Ishikawa (cell line): Measurements from ENCODE around the gene DYRK1A.

ENCODE experiments used
- CEBPB ChIP-seq: IDR thresholded peaks from 2 replicates; pipeline ENCODE4 v1.6.1; 2012
- CREB1 ChIP-seq: IDR thresholded peaks from 2 replicates; pipeline ENCODE4 v1.6.1; 2012; ENCODE audit warnings: low read depth
- EGR1 ChIP-seq: IDR thresholded peaks from 2 replicates; pipeline ENCODE4 v1.6.1; 2012
- EP300 ChIP-seq: IDR thresholded peaks from 2 replicates; pipeline ENCODE4 v1.6.1; 2012; ENCODE audit warnings: borderline replicate concordance
- FOXM1 ChIP-seq: IDR thresholded peaks from 2 replicates; pipeline ENCODE4 v1.6.1; 2012; ENCODE audit warnings: low read depth, borderline replicate concordance
- MAX ChIP-seq: IDR thresholded peaks from 2 replicates; pipeline ENCODE4 v1.6.1; 2012
- NFIC ChIP-seq: IDR thresholded peaks from 2 replicates; pipeline ENCODE4 v1.6.1; 2012
- RAD21 ChIP-seq: IDR thresholded peaks from 2 replicates; pipeline ENCODE4 v1.6.1; 2012; ENCODE audit warnings: low read depth
- TAF1 ChIP-seq: IDR thresholded peaks from 2 replicates; pipeline ENCODE4 v1.6.1; 2012; ENCODE audit warnings: low read depth, mild to moderate bottlenecking
- TEAD4 ChIP-seq: IDR thresholded peaks from 2 replicates; pipeline ENCODE4 v1.6.1; 2012
- YY1 ChIP-seq: IDR thresholded peaks from 2 replicates; pipeline ENCODE4 v1.6.1; 2012; ENCODE audit warnings: low read depth
- ZBTB7A ChIP-seq: IDR thresholded peaks from 2 replicates; pipeline ENCODE4 v1.6.1; 2012; ENCODE audit warnings: low read depth
- TF ChIP-seq, protein P1 (sequence below): IDR thresholded peaks from 2 replicates; pipeline ENCODE4 v1.6.1; 2012
- TF ChIP-seq, protein P2 (sequence below): IDR thresholded peaks from 2 replicates; pipeline ENCODE4 v1.6.1; 2012; ENCODE audit warnings: low read depth, mild to moderate bottlenecking

Gene DYRK1A

DNA sequence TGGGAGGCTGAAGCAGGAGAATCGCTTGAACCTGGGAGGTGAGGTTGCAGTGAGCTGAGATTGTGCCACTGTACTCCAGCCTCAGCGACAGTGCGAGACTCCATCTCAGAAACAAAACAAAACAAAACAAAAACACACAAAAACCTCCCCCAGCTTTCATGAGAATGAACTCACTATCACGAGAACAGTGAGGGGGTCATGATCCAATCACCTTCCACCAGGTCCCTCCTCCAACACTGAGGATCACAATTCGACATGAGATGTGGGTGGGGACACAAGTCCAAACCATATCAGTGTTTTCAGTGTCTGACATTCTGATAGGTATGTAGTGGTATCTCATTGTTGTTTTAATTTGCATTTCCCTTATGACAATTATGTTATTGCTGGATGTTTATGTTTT is 31.5 kb upstream of the DYRK1A start:
- TF ChIP-seq, protein P1, sequence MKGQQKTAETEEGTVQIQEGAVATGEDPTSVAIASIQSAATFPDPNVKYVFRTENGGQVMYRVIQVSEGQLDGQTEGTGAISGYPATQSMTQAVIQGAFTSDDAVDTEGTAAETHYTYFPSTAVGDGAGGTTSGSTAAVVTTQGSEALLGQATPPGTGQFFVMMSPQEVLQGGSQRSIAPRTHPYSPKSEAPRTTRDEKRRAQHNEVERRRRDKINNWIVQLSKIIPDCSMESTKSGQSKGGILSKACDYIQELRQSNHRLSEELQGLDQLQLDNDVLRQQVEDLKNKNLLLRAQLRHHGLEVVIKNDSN, result no peak
- no peak for TF ChIP-seq FOXM1

DNA sequence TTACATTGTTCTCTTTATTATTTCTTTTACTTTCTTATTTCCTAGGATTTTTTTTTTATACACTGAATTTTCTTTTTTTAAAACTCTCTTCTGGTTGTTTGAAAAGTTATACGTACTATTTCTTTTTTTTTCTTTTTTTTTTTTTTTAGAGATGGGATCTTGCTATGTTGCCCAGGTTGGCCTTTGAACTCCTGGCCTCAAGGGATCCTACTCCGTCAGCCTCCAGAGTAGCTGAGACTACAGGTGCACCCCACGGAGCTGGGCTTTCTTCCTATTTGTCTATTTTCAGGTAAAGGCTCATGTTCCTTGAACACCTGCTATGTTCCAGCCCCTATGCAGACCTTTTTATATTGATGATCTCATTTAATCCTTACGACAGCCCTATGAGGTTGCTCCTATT is 29.4 kb upstream of the DYRK1A start:
- no peak for TF ChIP-seq ZBTB7A
- no peak for TF ChIP-seq CREB1
- no peak for TF ChIP-seq MAX
- TF ChIP-seq YY1, result no peak
- TF ChIP-seq CEBPB, result no peak
- TF ChIP-seq FOXM1, result no peak
- no peak for TF ChIP-seq EGR1
- no peak for TF ChIP-seq EP300
- TF ChIP-seq RAD21, result no peak
- no peak for TF ChIP-seq TEAD4
- TF ChIP-seq, protein P2, sequence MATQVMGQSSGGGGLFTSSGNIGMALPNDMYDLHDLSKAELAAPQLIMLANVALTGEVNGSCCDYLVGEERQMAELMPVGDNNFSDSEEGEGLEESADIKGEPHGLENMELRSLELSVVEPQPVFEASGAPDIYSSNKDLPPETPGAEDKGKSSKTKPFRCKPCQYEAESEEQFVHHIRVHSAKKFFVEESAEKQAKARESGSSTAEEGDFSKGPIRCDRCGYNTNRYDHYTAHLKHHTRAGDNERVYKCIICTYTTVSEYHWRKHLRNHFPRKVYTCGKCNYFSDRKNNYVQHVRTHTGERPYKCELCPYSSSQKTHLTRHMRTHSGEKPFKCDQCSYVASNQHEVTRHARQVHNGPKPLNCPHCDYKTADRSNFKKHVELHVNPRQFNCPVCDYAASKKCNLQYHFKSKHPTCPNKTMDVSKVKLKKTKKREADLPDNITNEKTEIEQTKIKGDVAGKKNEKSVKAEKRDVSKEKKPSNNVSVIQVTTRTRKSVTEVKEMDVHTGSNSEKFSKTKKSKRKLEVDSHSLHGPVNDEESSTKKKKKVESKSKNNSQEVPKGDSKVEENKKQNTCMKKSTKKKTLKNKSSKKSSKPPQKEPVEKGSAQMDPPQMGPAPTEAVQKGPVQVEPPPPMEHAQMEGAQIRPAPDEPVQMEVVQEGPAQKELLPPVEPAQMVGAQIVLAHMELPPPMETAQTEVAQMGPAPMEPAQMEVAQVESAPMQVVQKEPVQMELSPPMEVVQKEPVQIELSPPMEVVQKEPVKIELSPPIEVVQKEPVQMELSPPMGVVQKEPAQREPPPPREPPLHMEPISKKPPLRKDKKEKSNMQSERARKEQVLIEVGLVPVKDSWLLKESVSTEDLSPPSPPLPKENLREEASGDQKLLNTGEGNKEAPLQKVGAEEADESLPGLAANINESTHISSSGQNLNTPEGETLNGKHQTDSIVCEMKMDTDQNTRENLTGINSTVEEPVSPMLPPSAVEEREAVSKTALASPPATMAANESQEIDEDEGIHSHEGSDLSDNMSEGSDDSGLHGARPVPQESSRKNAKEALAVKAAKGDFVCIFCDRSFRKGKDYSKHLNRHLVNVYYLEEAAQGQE, result no peak

DNA sequence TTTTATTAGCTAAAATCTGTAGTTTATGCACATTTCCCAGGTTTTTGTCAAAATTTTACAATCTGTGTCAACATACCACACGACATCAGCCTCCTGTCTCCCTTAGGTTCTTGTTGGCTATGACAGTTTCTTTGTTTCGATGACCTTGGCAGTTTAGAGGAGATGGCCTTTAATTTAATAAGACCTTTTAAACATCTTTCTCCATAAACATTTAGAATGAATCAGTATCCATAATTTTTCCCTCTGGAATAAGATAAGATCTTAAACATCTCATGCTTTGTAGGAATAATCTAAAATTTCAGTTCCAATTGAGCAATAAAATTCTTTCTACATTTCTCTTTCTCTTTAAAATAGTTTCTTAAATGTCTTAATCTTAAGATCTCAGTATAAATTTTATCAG is 28.7 kb upstream of the DYRK1A start:
- TF ChIP-seq CEBPB (no peak), YY1 (no peak), ZBTB7A (no peak), TAF1 (no peak), NFIC (no peak), EP300 (no peak)
- TF ChIP-seq, protein P2, result no peak

DNA sequence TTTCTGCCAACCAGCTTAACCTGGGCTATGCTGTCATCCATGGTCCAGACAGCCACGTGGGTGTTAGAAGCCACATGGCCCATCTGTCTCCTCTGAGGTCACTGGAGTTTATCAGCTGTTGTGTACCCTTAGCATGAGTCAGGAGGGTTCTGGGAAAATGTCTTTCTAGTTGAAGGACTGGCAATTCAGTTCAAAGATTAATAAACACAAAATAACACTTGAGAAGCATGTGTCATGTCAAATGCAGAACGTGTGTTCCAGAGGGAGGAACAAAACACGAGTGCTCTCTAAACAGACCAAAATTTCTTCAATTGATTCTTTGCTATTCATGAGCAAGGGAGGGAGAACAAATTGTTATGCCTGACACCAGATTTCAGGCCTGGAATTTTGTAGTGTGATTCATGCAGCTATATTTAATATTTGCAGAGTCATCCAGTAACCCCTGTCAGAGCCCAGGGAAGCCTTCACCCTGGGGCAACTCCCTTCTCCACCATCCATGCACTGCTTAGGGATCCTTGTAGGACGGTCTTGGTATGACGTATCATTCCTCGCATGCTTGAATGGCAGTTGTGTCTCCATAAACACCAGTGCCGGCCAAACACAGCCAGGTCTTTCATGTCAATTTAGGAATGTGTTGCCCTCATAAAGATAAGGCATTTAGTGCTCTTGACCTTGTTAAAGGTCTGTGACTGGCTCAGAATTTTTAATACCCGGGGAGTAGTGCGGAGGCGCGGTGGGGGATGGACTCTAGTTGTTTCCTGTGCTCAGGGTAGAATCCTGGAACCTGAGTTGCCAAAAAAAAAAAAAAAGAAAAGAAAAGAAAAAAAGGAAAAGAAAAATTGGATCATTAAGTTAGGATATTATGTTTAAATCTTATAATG is 27.7 kb upstream of the DYRK1A start:
- TF ChIP-seq TEAD4 (no peak), TAF1 (no peak), RAD21 (no peak), NFIC (no peak), FOXM1 (no peak), ZBTB7A (no peak), EGR1 (no peak), CEBPB (no peak), YY1 (no peak), CREB1 (no peak), EP300 (no peak)
- TF ChIP-seq, protein P1, result no peak
- TF ChIP-seq, protein P2, result no peak

GRCh38 chr21:37339552-37339939 is 27.0 kb upstream of the DYRK1A start:
- TF ChIP-seq, protein P1, result no peak
- TF ChIP-seq TAF1 (no peak), CEBPB (no peak), TEAD4 (no peak), CREB1 (no peak), YY1 (no peak), EP300 (no peak), NFIC (no peak), MAX (no peak), ZBTB7A (no peak)
